Measurements from ENCODE around the gene ARMC3. TPM values are rescaled to one million over a fixed set of nuclear protein-coding genes. Genes with fewer than 3 reads are reported as not detected.

The ARMC3 gene
- total RNA-seq, 3 donors from 2014 or later, result not detected

- TF ChIP-seq CTCF (IDR thresholded peaks at IDR 0.05), result no peak
- no peak overlapping the region for H3K4me3 ChIP-seq
- intact Hi-C loops (cut with DNase I, micrococcal nuclease), result no loop called here
- H3K36me3 ChIP-seq (ENCODE audit: low read depth), result no peaks in the 10 kb centered on the region
- H3K9me3 ChIP-seq, result no peaks in the 10 kb centered on the region
- H3K4me1 ChIP-seq (ENCODE audit: low read depth), result no peaks in the 10 kb centered on the region
- DNase-seq, result no peak
- no peak for ATAC-seq
Observed at GRCh38 chr10:23048191-23048590, 120.3 kb downstream of the ARMC3 start.

GRCh38 chr10:23051278-23051677 lies 123.4 kb downstream of the ARMC3 start:
- Histone ChIP-seq H3K36me3 (ENCODE audit: low read depth) (no peaks in the 10 kb centered on the region), H3K4me3 (no peak overlapping the region), H3K4me1 (ENCODE audit: low read depth) (no peaks in the 10 kb centered on the region), H3K9me3 (no peaks in the 10 kb centered on the region)
- TF ChIP-seq CTCF (IDR thresholded peaks at IDR 0.05), result no peak
- DNase-seq, result no peak
- ATAC-seq, result no peak
- intact Hi-C loops (cut with DNase I, micrococcal nuclease), result no loop called here

GRCh38 chr10:23051855-23052331 lies 124.0 kb downstream of the ARMC3 start:
- Histone ChIP-seq H3K9me3 (no peaks in the 10 kb centered on the region), H3K4me1 (ENCODE audit: low read depth) (no peaks in the 10 kb centered on the region), H3K36me3 (ENCODE audit: low read depth) (no peaks in the 10 kb centered on the region), H3K4me3 (no peak overlapping the region)
- intact Hi-C loops (cut with DNase I, micrococcal nuclease), result no loop called here
- no peak for TF ChIP-seq CTCF (IDR thresholded peaks at IDR 0.05)
- DNase-seq, result no peak
- no peak for ATAC-seq

- ATAC-seq (no peak), DNase-seq (no peak)
- Histone ChIP-seq H3K4me3 (no peak overlapping the region), H3K4me1 (ENCODE audit: low read depth) (no peaks in the 10 kb centered on the region), H3K9me3 (no peaks in the 10 kb centered on the region), H3K36me3 (ENCODE audit: low read depth) (no peaks in the 10 kb centered on the region)
- intact Hi-C loops (cut with DNase I, micrococcal nuclease), result no loop called here
- TF ChIP-seq CTCF (IDR thresholded peaks at IDR 0.05), result no peak
Observed at GRCh38 chr10:23053036-23053435, 125.2 kb downstream of the ARMC3 start.

GRCh38 chr10:23055424-23056185 lies 127.8 kb downstream of the ARMC3 start:
- Histone ChIP-seq H3K9me3 (no peaks in the 10 kb centered on the region), H3K4me3 (no peak overlapping the region), H3K4me1 (ENCODE audit: low read depth) (no peaks in the 10 kb centered on the region), H3K36me3 (ENCODE audit: low read depth) (no peaks in the 10 kb centered on the region)
- ATAC-seq (no peak), DNase-seq (no peak)
- intact Hi-C loops (cut with DNase I, micrococcal nuclease), result no loop called here
- TF ChIP-seq CTCF (IDR thresholded peaks at IDR 0.05), result no peak

All from mucosa of descending colon (tissue), 3 donors.